ENCODE measurements around the gene PLA1A.

DNA sequence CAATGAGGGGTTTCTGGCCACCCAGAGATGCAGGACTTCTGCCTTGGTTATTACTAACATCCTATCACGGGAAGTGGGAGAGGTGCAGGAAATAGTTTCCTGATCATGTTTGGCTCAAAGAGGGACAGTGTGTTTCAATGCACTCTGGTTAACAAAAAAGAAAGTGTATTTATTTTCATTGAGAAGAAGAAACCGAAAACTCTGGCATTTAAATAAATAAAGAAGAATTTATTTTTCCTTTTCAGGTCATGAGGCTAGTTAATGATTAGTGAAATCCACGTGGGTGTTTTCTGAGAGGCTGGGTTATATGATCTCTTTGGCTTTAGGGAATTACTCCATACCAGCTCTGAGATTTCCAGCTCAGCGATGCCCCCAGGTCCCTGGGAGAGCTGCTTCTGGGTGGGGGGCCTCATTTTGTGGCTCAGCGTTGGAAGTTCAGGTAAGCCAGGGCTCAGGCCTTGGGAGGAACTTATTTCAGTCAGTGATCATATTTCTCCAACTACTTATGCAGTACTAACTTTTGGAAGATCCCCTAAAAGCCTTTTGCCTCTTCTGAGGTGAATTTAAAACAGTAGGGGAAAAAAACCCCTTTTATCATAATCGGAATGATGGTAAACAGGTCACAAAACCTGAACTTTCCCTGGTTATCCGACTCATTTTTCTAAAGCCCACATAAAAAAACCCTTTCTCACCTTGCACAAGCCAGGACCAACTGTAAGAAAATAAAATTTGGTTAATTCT is at the start of gene PLA1A:
- TF ChIP-seq POLR2AphosphoS5 (IDR thresholded peaks at IDR 0.05; ENCODE audit: low read depth, low read length) (no peak), FOXP2 (optimal IDR thresholded peaks at IDR 0.05; ENCODE audit: borderline replicate concordance, extremely low read depth, extremely low read length, insufficient read depth) (no peak), TAF1 (IDR thresholded peaks at IDR 0.05; ENCODE audit: borderline replicate concordance, insufficient read depth, low read length) (no peak)
- TF ChIP-seq, protein P1, sequence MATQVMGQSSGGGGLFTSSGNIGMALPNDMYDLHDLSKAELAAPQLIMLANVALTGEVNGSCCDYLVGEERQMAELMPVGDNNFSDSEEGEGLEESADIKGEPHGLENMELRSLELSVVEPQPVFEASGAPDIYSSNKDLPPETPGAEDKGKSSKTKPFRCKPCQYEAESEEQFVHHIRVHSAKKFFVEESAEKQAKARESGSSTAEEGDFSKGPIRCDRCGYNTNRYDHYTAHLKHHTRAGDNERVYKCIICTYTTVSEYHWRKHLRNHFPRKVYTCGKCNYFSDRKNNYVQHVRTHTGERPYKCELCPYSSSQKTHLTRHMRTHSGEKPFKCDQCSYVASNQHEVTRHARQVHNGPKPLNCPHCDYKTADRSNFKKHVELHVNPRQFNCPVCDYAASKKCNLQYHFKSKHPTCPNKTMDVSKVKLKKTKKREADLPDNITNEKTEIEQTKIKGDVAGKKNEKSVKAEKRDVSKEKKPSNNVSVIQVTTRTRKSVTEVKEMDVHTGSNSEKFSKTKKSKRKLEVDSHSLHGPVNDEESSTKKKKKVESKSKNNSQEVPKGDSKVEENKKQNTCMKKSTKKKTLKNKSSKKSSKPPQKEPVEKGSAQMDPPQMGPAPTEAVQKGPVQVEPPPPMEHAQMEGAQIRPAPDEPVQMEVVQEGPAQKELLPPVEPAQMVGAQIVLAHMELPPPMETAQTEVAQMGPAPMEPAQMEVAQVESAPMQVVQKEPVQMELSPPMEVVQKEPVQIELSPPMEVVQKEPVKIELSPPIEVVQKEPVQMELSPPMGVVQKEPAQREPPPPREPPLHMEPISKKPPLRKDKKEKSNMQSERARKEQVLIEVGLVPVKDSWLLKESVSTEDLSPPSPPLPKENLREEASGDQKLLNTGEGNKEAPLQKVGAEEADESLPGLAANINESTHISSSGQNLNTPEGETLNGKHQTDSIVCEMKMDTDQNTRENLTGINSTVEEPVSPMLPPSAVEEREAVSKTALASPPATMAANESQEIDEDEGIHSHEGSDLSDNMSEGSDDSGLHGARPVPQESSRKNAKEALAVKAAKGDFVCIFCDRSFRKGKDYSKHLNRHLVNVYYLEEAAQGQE (IDR thresholded peaks at IDR 0.05; ENCODE audit: insufficient read depth in 1 of 2, low read depth in 2 of 2, low read length in 2 of 2) = no peak
